ENCODE data around the gene CEP112. TPM values are rescaled to one million over a fixed set of nuclear protein-coding genes. Genes with fewer than 3 reads are reported as not detected.

CEP112 gene
- total RNA-seq, 1 donor from 2014 or later: 9.5 TPM

DNA sequence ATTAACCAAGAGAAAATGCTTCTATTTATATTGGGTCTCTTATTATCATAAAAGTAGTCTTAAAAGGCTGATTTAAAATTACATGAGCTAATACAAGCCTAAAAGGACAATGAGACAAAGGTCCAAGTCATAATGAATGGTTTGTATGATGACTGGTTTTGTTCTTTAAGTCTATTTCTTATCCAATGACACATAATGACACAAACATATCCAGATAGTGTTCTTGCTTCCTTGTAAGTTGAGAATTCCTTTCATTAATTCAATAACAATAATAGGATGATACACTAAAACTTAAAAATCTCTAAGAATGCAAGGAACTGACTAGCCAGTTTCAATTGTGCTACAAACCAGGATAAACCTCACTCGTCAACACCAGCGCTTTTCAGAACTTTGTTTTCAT is 244.1 kb downstream of the CEP112 start:
- Mint-ChIP-seq H3K9me3 (ENCODE audit: unreplicated experiment) (peaks cover 12% of the 10 kb centered on the region), H3K4me3 (ENCODE audit: unreplicated experiment) (no peak overlapping the region), H3K27ac (ENCODE audit: unreplicated experiment) (no peak overlapping the region), H3K36me3 (ENCODE audit: unreplicated experiment) (peaks cover 3% of the 10 kb centered on the region), H3K27me3 (ENCODE audit: unreplicated experiment) (no peaks in the 10 kb centered on the region), H3K4me1 (ENCODE audit: unreplicated experiment) (peaks cover 3% of the 10 kb centered on the region)
- DNase-seq (ENCODE audit: extremely low spot score, unreplicated experiment): no peak
- TF ChIP-seq, protein P1, sequence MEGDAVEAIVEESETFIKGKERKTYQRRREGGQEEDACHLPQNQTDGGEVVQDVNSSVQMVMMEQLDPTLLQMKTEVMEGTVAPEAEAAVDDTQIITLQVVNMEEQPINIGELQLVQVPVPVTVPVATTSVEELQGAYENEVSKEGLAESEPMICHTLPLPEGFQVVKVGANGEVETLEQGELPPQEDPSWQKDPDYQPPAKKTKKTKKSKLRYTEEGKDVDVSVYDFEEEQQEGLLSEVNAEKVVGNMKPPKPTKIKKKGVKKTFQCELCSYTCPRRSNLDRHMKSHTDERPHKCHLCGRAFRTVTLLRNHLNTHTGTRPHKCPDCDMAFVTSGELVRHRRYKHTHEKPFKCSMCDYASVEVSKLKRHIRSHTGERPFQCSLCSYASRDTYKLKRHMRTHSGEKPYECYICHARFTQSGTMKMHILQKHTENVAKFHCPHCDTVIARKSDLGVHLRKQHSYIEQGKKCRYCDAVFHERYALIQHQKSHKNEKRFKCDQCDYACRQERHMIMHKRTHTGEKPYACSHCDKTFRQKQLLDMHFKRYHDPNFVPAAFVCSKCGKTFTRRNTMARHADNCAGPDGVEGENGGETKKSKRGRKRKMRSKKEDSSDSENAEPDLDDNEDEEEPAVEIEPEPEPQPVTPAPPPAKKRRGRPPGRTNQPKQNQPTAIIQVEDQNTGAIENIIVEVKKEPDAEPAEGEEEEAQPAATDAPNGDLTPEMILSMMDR (IDR thresholded peaks at IDR 0.05): no peak

DNA sequence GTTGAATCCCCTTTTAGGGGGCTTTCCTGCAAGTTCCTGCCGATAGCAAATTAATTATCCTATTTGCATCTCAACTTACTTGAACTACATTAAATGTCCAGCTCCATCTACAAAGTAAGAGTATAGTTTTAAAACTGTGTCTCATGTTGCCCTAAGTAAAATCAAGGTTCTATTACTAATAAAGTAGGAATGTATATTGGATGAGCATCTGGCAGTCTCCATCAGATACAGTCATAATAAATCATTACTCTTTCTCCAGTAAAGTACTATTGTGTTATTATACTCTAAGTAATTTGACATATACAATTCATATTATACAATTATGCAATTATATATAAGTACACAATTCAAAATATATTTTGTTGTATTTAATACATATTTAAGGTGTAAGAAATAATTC is 249.3 kb downstream of the CEP112 start:
- no peaks in the 10 kb centered on the region for H3K36me3 Mint-ChIP-seq (ENCODE audit: unreplicated experiment)
- H3K9me3 Mint-ChIP-seq (ENCODE audit: unreplicated experiment): peaks cover 16% of the 10 kb centered on the region
- no peaks in the 10 kb centered on the region for H3K27me3 Mint-ChIP-seq (ENCODE audit: unreplicated experiment)
- no peaks in the 10 kb centered on the region for H3K4me1 Mint-ChIP-seq (ENCODE audit: unreplicated experiment)
- no peak overlapping the region for H3K27ac Mint-ChIP-seq (ENCODE audit: unreplicated experiment)
- TF ChIP-seq, protein P1 (IDR thresholded peaks at IDR 0.05): no peak
- H3K4me3 Mint-ChIP-seq (ENCODE audit: unreplicated experiment): no peak overlapping the region
- no peak for DNase-seq (ENCODE audit: extremely low spot score, unreplicated experiment)

GRCh38 chr17:65941356-65941899 is 250.5 kb downstream of the CEP112 start:
- no peaks in the 10 kb centered on the region for H3K36me3 Mint-ChIP-seq (ENCODE audit: unreplicated experiment)
- DNase-seq (ENCODE audit: extremely low spot score, unreplicated experiment): no peak
- no peak overlapping the region for H3K27ac Mint-ChIP-seq (ENCODE audit: unreplicated experiment)
- peaks cover 16% of the 10 kb centered on the region for H3K9me3 Mint-ChIP-seq (ENCODE audit: unreplicated experiment)
- TF ChIP-seq, protein P1 (IDR thresholded peaks at IDR 0.05): peak; percentile 18
- no peaks in the 10 kb centered on the region for H3K4me1 Mint-ChIP-seq (ENCODE audit: unreplicated experiment)
- H3K4me3 Mint-ChIP-seq (ENCODE audit: unreplicated experiment): no peak overlapping the region
- no peaks in the 10 kb centered on the region for H3K27me3 Mint-ChIP-seq (ENCODE audit: unreplicated experiment)

- Mint-ChIP-seq H3K36me3 (ENCODE audit: unreplicated experiment) (peaks cover 6% of the 10 kb centered on the region), H3K27me3 (ENCODE audit: unreplicated experiment) (no peaks in the 10 kb centered on the region), H3K4me1 (ENCODE audit: unreplicated experiment) (peaks cover 4% of the 10 kb centered on the region), H3K4me3 (ENCODE audit: unreplicated experiment) (no peak overlapping the region), H3K9me3 (ENCODE audit: unreplicated experiment) (peaks cover 30% of the 10 kb centered on the region), H3K27ac (ENCODE audit: unreplicated experiment) (no peak overlapping the region)
- TF ChIP-seq, protein P1 (IDR thresholded peaks at IDR 0.05): no peak
- DNase-seq (ENCODE audit: extremely low spot score, unreplicated experiment): no peak
Measured at GRCh38 chr17:65936013-65936412, 255.9 kb downstream of the CEP112 start.

GRCh38 chr17:65933290-65933689 is 258.6 kb downstream of the CEP112 start:
- H3K4me1 Mint-ChIP-seq (ENCODE audit: unreplicated experiment): peaks cover 14% of the 10 kb centered on the region
- H3K4me3 Mint-ChIP-seq (ENCODE audit: unreplicated experiment): no peak overlapping the region
- H3K27me3 Mint-ChIP-seq (ENCODE audit: unreplicated experiment): no peaks in the 10 kb centered on the region
- H3K27ac Mint-ChIP-seq (ENCODE audit: unreplicated experiment): no peak overlapping the region
- DNase-seq (ENCODE audit: extremely low spot score, unreplicated experiment): no peak
- TF ChIP-seq, protein P1 (IDR thresholded peaks at IDR 0.05): no peak
- peaks cover 20% of the 10 kb centered on the region for H3K9me3 Mint-ChIP-seq (ENCODE audit: unreplicated experiment)
- H3K36me3 Mint-ChIP-seq (ENCODE audit: unreplicated experiment): peaks cover 6% of the 10 kb centered on the region

Measured in osteocyte (in vitro differentiated cells).